Stimulated activated CD8-positive, alpha-beta memory T cell treated with anti-CD3 and anti-CD28 coated beads, Interleukin-4, amount 100 ng/mL, for 24 hours (primary cell): ENCODE measurements around the gene BMP8A.
"Not testable (repeated sequence)": the region's sequence is repeated elsewhere in the genome, so short reads cannot be mapped to it uniquely, and the experiment has no call there.

Source experiments
- DNase-seq: peaks from one replicate; pipeline ENCODE4 v3.0.0-alpha.2; 2020; ENCODE audit warnings: low read depth

Gene BMP8A

DNA sequence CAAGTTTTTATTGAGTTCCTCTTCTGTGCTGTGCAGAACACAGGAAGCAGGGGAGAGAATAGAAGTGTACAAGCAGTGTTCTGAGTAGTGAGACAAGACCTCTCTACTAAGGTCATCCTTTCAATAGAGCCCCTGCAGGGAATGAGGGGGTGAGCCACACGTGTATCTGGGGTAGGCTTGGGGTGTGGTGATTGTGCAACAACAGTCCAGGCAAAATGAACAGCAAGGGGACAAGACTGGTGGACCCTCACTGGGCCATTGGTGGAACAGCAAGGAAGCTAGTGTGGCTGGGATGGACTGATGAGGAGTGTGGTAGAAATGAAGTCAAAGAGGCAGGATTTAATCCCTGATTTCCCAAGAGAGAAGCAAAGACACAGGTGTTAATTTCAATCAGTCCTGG, 8.2 kb upstream of the BMP8A start:
- DNase-seq: no peak

DNA sequence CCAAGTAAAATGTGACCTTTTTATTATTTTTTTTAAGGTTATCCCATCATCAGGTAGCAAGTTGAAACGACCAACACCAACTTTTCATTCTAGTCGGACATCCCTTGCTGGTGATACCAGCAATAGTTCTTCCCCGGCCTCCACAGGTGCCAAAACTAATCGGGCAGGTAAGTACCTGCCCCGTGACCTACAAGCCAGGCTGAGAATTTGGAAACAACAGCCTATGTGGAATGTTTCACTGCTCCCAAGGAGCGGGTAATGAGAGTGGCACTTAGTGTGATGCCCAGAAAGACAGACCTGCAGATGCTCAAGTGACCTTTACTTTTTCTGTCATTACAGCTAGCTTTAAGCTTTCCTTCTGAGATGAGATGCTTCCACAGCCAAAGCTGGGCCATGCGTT, 6.9 kb upstream of the BMP8A start:
- DNase-seq: no peak

DNA sequence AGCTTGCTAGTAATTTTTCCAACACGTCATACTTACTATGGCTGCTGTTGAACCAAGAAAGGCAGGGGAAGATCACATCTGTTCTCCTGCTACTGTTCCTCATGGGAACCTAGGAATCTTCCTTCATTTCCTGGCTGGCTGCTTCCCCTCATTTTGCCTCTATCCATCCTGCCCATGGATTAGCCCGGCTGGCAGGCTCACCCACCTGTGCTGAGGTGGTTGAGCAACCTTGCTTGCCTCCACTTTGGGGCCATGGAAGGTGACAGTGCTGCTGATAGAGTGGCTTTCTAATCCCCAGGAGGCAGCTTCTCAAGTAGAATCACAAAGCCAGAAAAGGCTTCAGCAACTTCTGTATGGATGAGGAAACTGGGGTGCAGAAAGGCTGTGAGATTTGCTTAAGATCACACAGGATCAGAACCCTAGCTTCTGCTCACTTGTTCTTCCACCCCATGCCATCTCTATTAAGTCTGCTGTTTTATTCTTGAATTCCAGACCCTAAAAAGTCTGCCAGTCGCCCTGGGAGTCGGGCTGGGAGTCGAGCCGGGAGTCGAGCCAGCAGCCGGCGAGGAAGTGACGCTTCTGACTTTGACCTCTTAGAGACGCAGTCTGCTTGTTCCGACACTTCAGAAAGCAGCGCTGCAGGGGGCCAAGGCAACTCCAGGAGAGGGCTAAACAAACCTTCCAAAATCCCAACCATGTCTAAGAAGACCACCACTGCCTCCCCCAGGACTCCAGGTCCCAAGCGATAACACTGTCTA, 6.2 kb upstream of the BMP8A start:
- no peak for DNase-seq

DNA sequence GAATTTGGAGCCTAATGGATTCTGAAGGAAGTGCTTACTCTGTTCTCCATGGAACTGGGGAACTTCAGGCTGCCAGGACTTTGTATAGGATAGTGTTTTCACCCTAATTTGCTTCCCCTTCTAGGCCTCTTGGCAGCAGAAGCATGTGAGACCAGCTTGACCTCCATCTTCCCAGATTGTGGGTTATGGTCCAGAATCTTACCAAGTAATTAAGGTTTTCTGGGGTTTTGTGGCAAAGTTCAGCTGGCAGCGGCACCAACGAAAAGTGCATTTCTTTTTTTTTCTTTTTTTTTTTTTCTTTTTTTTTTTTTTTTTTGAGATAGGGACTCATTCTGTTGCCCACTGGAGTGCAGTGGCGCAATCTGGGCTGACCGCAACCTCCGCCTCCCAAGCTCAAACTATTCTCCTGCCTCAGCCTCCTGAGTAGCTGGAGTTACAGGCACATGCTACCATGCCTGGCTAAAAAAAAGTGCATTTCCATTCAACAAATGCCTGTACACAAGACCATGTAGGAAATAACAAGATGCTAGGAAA, 3.4 kb upstream of the BMP8A start:
- DNase-seq: no peak

DNA sequence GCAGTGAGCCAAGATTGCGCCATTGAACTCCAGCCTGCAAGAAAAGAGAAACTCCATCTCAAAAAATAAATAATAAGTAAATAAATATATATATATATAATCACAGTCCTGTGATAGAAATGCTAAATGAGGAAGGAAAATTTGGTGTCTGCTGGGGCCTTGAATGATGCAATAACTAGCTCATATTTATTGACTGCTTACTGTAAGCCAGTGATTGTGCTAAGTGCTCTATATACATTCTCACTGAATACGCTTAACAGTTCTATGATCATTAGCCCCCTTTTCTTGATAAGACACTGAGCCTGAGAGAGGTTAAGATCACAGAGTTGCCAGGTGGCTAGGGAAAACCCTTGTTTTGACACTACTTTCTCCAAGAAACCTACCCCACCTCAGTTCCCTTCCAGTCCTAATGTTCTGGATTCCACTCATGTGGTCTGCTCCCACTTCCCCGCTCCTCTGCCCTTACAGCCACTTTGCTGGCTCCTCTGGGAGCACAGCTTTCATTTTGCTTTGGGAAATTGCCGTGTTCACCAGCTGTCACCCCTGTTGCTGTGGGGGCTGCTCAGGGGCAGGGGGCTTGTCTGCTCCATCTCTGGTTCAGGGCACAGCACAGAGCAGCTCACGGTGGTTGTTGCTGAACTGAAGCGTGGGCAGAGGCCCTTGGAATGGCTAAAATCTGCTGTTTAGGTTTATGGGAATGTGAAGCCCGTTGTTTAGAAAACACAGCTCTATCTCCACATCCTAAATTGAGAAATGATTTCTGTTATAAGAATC, 2.5 kb upstream of the BMP8A start:
- no peak for DNase-seq

DNA sequence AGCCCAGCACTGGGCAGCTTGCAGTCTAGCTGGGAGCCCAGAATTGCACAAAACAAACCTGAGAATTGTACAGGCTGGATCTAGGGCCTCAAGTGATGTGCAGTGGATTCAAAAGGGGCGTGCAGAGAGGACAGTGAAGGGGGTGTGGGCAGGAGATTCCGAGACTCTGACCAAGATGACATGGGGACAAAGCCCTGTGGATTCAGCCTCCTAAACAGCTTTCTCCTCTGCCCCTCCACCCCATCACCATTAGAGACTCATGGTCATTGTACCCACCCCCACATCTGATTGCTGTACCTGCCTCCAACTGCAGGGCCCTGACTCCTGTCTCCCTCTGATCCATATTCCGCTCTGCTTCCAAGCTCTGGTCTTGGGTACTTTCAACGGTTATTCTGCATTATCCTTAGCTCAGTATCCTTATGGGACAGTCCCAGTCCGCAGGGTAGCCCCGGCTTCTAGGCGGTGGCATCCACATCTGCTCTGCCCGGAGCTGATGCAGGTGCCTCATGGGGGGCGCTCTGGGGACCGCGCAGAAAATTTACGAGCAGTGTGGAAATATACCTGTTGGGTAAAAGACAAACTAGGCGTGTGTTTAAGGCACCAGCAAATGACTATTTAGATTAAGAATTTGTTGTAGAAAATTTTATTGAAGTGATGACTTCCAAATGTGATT, 1.7 kb upstream of the BMP8A start:
- DNase-seq: no peak

DNA sequence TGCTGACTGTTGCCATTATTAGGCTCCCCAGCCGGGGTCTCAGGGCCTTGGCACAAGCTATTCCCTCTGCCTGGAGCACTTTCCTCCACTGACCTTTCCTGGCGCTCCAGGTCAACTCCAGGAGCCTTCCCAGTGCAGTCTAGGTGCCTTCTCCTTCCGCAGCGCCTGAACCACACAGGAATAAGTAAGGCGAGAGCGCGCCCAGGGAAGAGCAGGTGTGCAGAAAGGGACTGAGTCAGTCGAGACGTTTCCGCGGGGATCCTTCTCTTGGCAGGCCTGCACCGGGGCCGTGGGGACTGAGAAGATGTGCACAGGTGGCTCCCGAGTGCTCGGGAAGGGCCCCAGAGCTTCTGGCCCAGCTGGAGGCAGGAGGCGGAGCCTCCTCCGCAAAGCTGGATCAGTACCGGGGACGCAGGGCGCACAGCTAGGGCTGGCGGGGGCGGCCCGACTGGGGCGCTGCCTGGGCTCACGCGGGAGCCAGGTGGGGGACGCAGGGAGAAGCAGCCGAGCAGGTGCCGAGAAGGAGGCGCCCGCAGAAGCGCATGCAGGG, 765 bp upstream of the BMP8A start:
- no peak for DNase-seq

DNA sequence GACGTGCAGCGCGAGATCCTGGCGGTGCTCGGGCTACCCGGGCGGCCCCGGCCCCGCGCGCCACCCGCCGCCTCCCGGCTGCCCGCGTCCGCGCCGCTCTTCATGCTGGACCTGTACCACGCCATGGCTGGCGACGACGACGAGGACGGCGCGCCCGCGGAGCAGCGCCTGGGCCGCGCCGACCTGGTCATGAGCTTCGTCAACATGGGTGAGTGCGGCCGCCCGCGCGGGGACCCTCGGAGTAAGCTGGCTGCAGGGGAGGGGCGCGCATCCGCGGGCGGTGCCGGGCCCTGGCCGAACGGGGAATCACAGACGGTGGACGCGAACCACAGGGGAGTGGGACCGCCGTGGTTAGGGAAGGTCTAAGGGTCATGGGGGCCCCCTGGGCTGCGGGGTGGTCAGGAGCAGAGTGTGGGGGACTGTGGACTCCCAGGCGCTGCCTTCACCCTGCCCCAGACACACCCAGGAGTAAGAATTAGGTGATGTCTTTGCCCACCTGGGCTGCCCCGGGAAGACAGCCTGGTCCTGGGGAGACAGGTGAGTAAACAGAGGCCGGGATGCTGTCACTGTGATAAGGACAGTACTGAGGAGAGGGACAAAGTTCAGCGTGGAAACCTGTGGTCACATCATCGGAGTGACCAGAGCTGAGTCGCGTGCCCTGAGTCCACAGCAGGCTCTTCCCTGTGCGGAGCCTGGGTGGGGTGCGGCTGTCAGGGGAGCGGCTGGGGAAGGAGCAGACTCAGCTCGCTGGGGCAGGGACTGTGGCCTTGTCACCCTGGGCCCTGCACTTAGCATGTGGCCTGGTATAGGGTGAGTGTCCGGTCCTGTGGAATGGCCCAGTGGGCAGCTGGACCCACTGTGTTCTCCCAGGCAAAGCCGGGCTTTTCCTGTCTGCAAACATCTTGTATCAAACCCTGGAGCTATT, 944 bp downstream of the BMP8A start:
- DNase-seq: not testable (repeated sequence)

DNA sequence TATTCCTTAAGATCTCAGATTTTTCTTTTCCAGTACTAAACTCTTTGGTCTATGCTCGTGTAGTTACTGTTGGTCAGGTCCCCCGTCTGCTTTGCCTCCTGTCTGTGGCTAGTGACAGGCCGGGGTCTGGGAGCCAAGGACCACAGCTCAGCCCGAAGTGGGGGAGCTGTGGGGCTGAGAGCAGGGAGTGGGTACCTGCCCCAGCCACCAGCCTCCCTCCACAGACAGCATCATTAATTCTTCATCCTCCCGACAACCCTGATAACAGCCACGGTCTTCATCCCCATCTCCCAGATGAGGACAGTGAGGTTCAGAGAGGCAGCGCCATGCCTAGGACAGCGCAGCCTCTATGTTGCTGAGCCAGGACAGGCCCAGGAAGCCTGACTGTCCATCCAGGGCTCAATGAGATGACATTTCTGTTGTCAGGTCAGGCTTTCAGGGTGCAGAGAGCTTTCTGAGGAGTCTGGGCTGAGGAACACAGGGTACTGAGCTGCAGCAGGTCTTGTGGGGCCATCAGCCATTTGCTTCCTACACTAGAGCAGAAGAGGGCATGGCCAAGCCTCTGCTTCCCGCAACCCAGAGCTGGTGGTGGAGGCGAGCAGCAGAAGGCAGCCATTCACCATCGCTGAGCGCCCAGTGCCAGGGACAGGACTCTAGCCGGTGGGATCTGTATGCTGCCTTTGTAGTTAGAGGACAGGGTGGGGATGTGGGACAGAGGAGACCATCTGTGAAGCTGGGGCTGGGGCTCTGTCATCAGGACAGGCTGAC, 1.8 kb downstream of the BMP8A start:
- not testable (repeated sequence) for DNase-seq

DNA sequence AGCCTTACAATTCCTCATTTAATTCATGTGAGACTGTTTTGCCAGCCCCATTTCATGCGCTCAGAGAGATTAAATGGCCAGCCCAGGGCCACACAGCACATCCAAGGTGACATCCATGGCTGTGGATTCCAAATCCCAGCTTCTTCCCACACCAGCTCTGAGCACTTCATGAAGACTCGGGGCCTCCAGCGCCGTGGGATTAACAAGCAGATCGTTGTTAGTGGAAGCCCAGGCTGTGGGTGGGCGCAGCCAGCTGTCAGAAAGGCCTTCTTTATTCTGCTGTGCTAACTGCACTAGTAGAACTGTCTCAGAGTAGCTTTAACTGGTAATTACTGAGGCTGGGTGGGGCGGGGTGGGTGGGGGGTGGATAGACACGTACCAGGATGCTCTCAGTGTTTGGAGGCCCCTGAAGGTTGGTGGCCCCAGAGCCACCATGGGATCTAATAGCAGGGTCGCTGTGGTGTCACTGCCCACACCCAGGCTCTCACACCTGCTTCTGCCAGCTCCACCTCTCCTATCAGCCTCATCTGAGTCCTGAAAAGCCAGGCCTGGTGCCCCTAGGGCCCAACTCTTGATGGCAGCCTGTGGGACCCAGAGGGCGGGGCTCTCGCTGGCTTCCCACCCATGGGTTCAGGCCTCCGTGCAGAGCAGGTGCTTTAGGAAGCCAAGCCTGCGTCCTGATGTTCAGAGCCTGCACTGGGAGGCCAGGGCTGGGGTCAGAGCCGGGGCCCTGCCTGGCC, 3.4 kb downstream of the BMP8A start:
- DNase-seq: no peak

DNA sequence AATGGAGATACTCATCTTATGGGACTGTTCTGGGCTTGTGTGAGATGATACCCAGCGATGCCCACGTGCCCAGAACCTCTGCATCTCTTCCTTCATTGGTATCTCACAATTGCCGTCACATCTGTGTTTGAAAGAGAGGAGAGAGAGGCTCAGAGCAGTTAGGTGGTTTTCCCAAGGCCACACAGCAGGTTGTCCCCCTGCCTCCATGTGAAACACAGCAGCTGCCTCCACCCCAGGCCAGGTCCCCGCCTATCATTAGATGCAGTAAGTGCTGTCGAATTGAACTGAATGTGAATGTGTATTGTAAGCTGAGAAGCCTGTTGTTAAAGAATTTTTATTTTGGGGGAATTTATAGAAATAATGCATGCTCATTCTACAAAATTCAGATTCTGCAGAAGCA, 5.1 kb downstream of the BMP8A start:
- DNase-seq: not testable (repeated sequence)

DNA sequence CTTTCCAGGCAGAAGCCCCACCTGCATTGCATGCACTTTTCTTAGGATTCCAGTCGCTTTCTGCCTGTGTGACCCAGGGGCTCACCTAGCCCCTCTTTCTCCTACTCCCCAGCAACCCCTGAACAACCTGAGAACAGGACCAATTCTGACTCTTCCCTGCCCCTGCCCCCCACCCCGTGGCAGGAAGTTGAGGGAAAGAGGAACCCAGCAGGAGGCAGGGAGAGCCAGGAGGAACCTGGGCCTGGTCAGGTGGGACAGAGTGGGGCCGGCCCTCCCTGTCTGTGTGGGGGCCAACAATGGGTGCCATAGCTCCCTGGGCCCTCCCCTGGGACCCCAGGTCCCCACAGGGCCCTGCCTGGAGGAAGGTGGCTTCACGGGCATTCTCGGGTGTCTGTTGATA, 6.1 kb downstream of the BMP8A start:
- no peak for DNase-seq

DNA sequence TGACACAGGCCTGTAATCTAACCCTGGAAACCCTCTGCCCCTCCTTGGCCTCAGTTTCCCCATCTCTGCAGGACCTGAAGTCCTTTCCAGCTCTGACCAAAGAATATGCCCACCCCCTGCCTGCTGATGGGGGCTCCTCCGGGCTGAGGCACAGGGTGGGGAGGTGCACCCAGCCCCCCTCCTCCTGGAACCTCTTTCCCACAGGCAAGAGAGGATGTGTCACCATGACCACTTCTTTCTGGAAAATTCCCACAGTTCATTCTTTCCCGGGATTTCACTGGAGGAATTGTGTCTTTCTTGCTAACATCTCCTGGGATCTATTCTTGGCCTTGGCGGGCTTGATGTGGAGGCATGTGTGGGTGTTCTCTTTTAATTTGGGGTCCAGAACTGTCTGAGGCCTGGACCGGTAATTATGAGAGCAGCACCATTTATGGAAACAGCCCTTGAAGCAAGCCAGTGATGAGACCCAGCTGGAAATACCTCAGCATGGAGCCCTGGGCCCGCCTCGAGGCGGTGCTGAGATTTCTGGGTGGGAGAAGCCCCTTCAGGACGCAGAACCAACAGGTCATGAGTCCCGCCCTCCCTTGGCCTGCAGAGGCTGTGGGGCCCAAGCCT, 6.8 kb downstream of the BMP8A start:
- not testable (repeated sequence) for DNase-seq

DNA sequence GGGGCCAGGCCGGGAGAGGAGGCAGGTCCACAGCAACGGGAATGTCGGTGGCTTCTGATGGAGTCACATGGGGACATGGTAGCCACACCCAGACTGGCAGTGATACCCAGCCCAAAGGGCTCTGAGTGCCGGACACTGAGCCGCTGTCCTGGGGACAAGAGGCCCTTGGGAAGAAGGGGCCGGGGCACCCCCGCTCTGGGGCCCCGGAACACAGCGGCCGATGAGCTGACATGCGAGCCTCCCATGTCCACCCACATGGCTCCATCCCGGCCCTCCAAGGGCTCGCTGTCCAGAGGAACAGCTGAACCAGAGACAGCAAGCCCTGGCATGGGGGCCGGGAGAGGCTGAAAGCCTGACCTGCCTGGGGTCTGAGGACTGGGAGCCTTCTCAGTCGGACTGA, 7.4 kb downstream of the BMP8A start:
- DNase-seq: not testable (repeated sequence)

DNA sequence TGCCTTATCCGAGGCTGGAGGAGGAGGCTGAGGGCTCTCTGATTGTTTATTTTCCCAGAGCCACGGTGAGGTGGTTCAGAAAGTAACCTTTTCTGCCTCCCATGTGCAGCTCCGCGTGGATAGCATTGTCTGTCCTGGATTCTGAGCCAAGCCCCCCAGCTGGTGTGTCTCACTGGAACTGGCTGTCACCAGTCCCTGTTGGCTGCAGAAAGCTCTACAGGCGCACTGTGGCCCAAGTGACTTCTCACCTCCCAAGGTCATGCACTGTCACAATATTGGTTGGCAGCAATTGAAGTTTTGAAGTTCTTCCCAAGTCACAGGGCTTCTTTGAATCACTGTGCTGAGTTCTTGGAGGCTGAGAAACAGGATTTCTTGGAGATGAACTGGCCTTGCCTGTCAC, 8.2 kb downstream of the BMP8A start:
- no peak for DNase-seq

DNA sequence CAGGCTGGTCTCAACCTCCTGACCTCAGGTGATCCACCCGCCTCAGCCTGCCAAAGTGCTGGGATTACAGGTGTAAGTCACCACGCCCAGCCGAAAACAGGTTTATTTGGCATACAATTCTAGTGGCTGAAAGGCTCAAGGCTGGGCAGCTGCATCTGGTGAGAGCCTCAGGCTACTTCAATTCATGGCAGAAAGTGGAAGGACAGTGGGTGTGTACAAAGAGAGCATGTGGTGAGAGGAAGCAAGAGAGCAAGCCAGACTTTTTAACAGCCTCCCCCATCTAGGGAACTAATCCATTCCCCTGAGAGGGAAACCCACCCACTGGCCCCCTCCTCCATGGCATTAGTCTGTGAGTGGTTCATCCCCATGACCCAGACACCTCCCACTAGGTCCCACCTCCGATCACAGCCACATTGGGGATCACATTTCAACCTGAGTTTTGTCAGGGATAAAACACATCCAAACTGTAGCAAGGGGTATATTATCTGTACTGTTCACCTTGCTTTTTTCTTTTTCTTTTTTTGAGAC, 9.5 kb downstream of the BMP8A start:
- no peak for DNase-seq

DNA sequence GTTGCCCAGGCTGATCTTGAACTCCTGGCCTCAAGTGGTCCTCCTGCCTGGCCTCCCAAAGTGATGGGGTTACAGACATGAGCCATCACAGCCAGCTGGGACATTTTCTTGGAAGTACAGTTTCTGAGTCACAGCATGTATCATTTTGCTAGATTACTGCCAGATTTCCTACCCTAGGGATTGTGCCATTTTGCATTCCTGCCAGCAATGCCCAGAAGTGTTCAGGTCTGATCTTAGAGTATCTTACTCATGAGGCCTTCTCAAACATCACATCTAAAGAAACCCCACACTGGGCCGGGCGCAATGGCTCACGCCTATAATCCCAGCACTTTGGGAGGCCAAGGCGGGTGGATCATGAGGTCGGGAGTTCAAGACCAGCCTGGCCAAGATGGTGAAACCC, 10.2 kb downstream of the BMP8A start:
- DNase-seq: no peak

DNA sequence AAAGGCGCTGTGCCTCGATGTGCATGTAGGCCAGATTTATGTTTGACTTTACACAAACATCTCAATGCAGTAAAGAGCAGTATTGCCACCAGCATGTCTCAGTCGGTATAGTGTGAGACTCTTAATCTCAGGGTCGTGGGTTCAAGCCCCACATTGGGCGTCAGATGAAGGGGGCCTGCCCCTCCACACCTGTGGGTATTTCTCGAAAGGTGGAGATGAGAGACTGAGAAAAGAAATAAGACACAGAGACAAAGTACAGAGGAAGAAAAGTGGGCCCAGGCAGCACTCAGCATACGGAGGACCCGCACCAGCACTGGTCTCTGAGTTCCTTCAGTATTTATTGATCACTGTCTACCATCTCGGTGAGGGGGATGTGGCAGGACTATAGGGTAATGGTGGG, 13.0 kb downstream of the BMP8A start:
- DNase-seq: not testable (repeated sequence)

DNA sequence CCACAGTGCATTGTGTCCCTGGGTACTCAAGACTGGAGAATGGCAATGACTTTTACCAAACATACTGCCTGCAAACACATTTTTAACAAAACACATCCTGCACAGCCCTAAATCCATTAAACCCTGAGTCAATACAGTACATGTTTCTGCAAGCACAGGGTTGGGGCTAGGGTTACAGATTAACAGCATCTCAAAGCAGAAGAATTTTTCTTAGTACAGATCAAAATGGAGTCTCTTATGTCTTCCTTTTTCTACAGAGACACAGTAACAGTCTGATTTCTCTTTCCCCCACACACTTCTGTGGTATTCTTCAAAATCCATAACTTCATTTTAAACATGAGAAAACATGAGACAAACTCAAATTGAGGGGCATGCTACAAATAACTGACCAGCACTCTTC, 13.9 kb downstream of the BMP8A start:
- DNase-seq: no peak
